HepG2 (cell line): ENCODE data around the gene CAMTA2. TPM values are rescaled to one million over a fixed set of nuclear protein-coding genes. Genes with fewer than 3 reads are reported as not detected.
A peak's percentile ranks its signal among the peaks of the same experiment; 100 is the strongest.

Experiments used
- ERF ChIP-seq: IDR thresholded peaks from 2 replicates; pipeline ENCODE4 v1.6.1; 2018; ENCODE audit warnings: missing biosample characterization, missing genetic modification reagents
- KDM3A ChIP-seq: IDR thresholded peaks from 2 replicates; pipeline ENCODE4 v1.6.1; 2018; ENCODE audit warnings: low read depth, missing compliant biosample characterization
- MED8 ChIP-seq: sonication (generic); formaldehyde crosslinking; IDR thresholded peaks from 2 replicates; pipeline ENCODE4 v1.8.1; 2023; ENCODE audit warnings: mild to moderate bottlenecking, missing genetic modification reagents; ENCODE audit not compliant: insufficient replicate concordance
- NONO ChIP-seq, 2 experiments: fragments of 450-650 bp in 1 of 2; sonication (generic) in 1 of 2; formaldehyde crosslinking in 1 of 2; IDR thresholded peaks in 1 of 2; conservative IDR thresholded peaks in 1 of 2; 2 replicates each; pipeline versions ENCODE4 v1.6.1 to v1.8.0; 2017 to 2022; ENCODE audit warnings: mild to moderate bottlenecking in 1 of 2, missing genetic modification reagents in 1 of 2, moderate library complexity in 1 of 2
- PHB2 ChIP-seq: fragments of 450-650 bp; IDR thresholded peaks from 2 replicates; pipeline ENCODE4 v1.6.1; 2018; ENCODE audit not compliant: partially characterized antibody
- SMAD9 ChIP-seq: sonication (generic); formaldehyde crosslinking; IDR thresholded peaks from 2 replicates; pipeline ENCODE4 v1.5.1; 2020; ENCODE audit warnings: mild to moderate bottlenecking, missing genetic modification reagents
- SNRNP70 ChIP-seq: fragments of 200-400 bp; formaldehyde crosslinking; IDR thresholded peaks from 2 replicates; pipeline ENCODE4 v1.6.1; 2017; ENCODE audit warnings: mild to moderate bottlenecking, low read depth, low read length, moderate library complexity
- SP1 ChIP-seq, 2 experiments: fragments of 450-650 bp in 1 of 2; sonication (generic) in 1 of 2; formaldehyde crosslinking in 1 of 2; IDR thresholded peaks; 2 replicates each; pipeline versions ENCODE4 v1.4.0 to v1.6.1; 2016 to 2020; ENCODE audit warnings: missing genetic modification reagents in 1 of 2
- ZNF766 ChIP-seq: sonication (generic); formaldehyde crosslinking; IDR thresholded peaks from 2 replicates; pipeline ENCODE4 v1.5.0; 2020; ENCODE audit warnings: missing genetic modification reagents, borderline replicate concordance
- polyA plus RNA-seq, 8 experiments: library from polyadenylated mRNA; depleted of rRNA in 3 of 8; stranded (reverse) in 7 of 8; unstranded in 1 of 8; fragments of >200 nt; fragmentation: Illumina TruSeq in 4 of 8; extraction: Trizol in 4 of 8; gene quantifications; 2 replicates each; pipeline versions ENCODE4 v1.2.1 to v1.2.3, GENCODE V29; 2011 to 2016; ENCODE audit warnings: low read depth in 4 of 8, missing spikeins in 1 of 8, mixed read lengths in 1 of 8; ENCODE audit not compliant: insufficient read depth in 1 of 8
- total RNA-seq, 5 experiments: library from RNA; depleted of rRNA; stranded (reverse); fragments of >200 nt; fragmentation: Illumina TruSeq; extraction: Trizol; gene quantifications; 2 replicates each; pipeline ENCODE4 v1.2.3, GENCODE V29; 2016; ENCODE audit warnings: low read depth in 1 of 5
- TF ChIP-seq, protein P1 (sequence below): sonication (generic); formaldehyde crosslinking; IDR thresholded peaks from 2 replicates; pipeline ENCODE4 v1.5.0; 2020; ENCODE audit warnings: mild to moderate bottlenecking, missing genetic modification reagents, borderline replicate concordance
- TF ChIP-seq, protein P2 (sequence below): sonication (generic); formaldehyde crosslinking; IDR thresholded peaks from 2 replicates; pipeline ENCODE4 v1.5.0; 2020; ENCODE audit warnings: missing genetic modification reagents
- TF ChIP-seq, protein P3 (sequence below): sonication (generic); formaldehyde crosslinking; IDR thresholded peaks from 2 replicates; pipeline ENCODE4 v1.4.0; 2020; ENCODE audit warnings: mild to moderate bottlenecking, missing genetic modification reagents, borderline replicate concordance
- TF ChIP-seq, protein P4 (sequence below): sonication (generic); formaldehyde crosslinking; IDR thresholded peaks from 2 replicates; pipeline ENCODE4 v1.5.0; 2020; ENCODE audit warnings: missing genetic modification reagents
- TF ChIP-seq, protein P5 (sequence below): sonication (generic); formaldehyde crosslinking; conservative IDR thresholded peaks from 2 replicates; pipeline ENCODE4 v1.4.0; 2020; ENCODE audit warnings: mild to moderate bottlenecking, missing genetic modification reagents, moderate library complexity

CAMTA2 gene
- total and polyA plus RNA-seq, 2 of the 13 experiments (the other 11 are each of a cell fraction or from before 2014, with no cell fraction given), result 4.1 to 7.1 TPM

DNA sequence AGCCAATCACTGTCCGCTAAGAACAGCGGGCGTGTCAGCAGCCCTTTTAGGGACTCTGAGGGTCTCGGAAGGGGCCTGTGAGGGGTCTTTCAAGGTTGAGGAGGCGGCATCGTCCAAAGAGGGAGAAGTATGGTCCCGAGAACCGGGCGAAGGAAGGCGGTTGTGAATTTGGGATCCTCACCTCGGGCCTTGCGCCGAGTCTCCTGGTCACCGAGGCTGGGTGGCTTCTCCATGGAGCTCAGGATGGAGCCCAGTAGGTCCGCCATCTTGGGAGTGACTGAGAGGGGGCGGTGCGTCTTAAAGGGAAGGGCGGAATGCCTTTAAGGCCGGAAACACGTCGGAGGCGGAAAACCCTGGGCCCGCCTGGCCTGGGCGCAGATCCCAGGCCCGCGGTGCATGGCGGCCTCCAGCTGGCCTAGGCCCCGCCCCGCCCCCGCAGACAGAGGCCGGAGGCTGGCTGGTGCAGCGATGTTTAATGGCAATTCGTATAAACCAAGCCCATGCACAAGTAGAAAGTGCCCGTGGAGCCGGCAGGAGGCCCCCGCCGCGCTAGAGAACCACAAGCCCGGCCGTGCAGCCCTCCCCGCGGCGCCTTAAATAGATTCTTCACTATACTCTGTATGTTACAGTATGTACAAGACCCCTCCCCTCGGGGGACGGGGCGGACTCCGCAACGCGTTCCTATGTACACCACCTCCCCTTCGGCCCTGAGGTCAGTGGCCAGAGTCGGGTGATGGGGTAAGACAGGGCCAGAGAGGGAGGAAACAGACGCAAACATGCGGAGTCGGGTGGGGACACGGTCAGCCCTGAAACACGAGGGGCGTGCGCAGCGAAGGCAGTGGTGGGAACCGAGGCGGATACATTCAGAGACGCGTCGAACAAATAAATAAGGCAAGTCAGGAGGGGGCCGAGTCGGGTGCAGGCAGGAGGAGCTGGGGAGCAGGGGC lies 19.7 kb downstream of the CAMTA2 start, which contains the start of gene SPAG7 (continued):
- TF ChIP-seq, protein P1, sequence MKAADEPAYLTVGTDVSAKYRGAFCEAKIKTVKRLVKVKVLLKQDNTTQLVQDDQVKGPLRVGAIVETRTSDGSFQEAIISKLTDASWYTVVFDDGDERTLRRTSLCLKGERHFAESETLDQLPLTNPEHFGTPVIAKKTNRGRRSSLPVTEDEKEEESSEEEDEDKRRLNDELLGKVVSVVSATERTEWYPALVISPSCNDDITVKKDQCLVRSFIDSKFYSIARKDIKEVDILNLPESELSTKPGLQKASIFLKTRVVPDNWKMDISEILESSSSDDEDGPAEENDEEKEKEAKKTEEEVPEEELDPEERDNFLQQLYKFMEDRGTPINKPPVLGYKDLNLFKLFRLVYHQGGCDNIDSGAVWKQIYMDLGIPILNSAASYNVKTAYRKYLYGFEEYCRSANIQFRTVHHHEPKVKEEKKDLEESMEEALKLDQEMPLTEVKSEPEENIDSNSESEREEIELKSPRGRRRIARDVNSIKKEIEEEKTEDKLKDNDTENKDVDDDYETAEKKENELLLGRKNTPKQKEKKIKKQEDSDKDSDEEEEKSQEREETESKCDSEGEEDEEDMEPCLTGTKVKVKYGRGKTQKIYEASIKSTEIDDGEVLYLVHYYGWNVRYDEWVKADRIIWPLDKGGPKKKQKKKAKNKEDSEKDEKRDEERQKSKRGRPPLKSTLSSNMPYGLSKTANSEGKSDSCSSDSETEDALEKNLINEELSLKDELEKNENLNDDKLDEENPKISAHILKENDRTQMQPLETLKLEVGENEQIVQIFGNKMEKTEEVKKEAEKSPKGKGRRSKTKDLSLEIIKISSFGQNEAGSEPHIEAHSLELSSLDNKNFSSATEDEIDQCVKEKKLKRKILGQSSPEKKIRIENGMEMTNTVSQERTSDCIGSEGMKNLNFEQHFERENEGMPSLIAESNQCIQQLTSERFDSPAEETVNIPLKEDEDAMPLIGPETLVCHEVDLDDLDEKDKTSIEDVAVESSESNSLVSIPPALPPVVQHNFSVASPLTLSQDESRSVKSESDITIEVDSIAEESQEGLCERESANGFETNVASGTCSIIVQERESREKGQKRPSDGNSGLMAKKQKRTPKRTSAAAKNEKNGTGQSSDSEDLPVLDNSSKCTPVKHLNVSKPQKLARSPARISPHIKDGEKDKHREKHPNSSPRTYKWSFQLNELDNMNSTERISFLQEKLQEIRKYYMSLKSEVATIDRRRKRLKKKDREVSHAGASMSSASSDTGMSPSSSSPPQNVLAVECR, result peak; percentile 83; the same call in 1 of the 2 replicates
- TF ChIP-seq SP1 (IDR thresholded peaks at IDR 0.05) (no peak), SP1 (CRISPR knock-in tag; IDR thresholded peaks at IDR 0.05) (peak; percentile 35), ERF (CRISPR knock-in tag) (peak; percentile 46; the same call in 1 of the 2 replicates), MED8 (CRISPR knock-in tag) (peak; percentile 58), PHB2 (no peak), KDM3A (CRISPR knock-in tag) (0 out of 2 replicates have a peak, but pooled peaks have one; percentile 35), NONO (IDR thresholded peaks at IDR 0.05) (no peak), NONO (CRISPR knock-in tag; conservative IDR thresholded peaks at IDR 0.05) (no peak; the same call in none of the 2 replicates), SMAD9 (CRISPR knock-in tag) (no peak), ZNF766 (no peak), SNRNP70 (no peak)
- TF ChIP-seq, protein P2, sequence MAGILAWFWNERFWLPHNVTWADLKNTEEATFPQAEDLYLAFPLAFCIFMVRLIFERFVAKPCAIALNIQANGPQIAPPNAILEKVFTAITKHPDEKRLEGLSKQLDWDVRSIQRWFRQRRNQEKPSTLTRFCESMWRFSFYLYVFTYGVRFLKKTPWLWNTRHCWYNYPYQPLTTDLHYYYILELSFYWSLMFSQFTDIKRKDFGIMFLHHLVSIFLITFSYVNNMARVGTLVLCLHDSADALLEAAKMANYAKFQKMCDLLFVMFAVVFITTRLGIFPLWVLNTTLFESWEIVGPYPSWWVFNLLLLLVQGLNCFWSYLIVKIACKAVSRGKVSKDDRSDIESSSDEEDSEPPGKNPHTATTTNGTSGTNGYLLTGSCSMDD (CRISPR knock-in tag), result no peak
- TF ChIP-seq, protein P3, sequence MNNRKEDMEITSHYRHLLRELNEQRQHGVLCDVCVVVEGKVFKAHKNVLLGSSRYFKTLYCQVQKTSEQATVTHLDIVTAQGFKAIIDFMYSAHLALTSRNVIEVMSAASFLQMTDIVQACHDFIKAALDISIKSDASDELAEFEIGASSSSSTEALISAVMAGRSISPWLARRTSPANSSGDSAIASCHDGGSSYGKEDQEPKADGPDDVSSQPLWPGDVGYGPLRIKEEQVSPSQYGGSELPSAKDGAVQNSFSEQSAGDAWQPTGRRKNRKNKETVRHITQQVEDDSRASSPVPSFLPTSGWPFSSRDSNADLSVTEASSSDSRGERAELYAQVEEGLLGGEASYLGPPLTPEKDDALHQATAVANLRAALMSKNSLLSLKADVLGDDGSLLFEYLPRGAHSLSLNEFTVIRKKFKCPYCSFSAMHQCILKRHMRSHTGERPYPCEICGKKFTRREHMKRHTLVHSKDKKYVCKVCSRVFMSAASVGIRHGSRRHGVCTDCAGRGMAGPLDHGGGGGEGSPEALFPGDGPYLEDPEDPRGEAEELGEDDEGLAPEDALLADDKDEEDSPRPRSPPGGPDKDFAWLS, result no peak
- TF ChIP-seq, protein P4, sequence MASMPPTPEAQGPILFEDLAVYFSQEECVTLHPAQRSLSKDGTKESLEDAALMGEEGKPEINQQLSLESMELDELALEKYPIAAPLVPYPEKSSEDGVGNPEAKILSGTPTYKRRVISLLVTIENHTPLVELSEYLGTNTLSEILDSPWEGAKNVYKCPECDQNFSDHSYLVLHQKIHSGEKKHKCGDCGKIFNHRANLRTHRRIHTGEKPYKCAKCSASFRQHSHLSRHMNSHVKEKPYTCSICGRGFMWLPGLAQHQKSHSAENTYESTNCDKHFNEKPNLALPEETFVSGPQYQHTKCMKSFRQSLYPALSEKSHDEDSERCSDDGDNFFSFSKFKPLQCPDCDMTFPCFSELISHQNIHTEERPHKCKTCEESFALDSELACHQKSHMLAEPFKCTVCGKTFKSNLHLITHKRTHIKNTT (CRISPR knock-in tag), result no peak
- TF ChIP-seq, protein P5, sequence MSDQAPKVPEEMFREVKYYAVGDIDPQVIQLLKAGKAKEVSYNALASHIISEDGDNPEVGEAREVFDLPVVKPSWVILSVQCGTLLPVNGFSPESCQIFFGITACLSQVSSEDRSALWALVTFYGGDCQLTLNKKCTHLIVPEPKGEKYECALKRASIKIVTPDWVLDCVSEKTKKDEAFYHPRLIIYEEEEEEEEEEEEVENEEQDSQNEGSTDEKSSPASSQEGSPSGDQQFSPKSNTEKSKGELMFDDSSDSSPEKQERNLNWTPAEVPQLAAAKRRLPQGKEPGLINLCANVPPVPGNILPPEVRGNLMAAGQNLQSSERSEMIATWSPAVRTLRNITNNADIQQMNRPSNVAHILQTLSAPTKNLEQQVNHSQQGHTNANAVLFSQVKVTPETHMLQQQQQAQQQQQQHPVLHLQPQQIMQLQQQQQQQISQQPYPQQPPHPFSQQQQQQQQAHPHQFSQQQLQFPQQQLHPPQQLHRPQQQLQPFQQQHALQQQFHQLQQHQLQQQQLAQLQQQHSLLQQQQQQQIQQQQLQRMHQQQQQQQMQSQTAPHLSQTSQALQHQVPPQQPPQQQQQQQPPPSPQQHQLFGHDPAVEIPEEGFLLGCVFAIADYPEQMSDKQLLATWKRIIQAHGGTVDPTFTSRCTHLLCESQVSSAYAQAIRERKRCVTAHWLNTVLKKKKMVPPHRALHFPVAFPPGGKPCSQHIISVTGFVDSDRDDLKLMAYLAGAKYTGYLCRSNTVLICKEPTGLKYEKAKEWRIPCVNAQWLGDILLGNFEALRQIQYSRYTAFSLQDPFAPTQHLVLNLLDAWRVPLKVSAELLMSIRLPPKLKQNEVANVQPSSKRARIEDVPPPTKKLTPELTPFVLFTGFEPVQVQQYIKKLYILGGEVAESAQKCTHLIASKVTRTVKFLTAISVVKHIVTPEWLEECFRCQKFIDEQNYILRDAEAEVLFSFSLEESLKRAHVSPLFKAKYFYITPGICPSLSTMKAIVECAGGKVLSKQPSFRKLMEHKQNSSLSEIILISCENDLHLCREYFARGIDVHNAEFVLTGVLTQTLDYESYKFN (CRISPR knock-in tag), result no peak; the same call in 1 of the 2 replicates
